Fibroblast of lung (primary cell): Measurements from ENCODE around the gene NPM3. TPM values are rescaled to one million over a fixed set of nuclear protein-coding genes. Genes with fewer than 3 reads are reported as not detected.

Experiments used
- DNase-seq, 2 donors: peaks; one replicate each; pipeline versions ENCODE4 v3.0.0 to v3.0.0-alpha.2; 2010; ENCODE audit warnings: low read depth in 2 of 2
- H2AFZ ChIP-seq: 2 replicates; pipeline ENCODE4 v1.5.1; 2012; ENCODE audit warnings: low read length, control low read depth, inconsistent platforms
- H3K27ac ChIP-seq: 2 replicates; pipeline ENCODE4 v1.5.1; 2011; ENCODE audit warnings: low read length, control low read depth; ENCODE audit not compliant: insufficient read depth
- H3K27me3 ChIP-seq: 2 replicates; pipeline ENCODE4 v1.5.1; 2011; ENCODE audit warnings: mild to moderate bottlenecking, low read length; ENCODE audit not compliant: control insufficient read depth, insufficient read depth
- H3K36me3 ChIP-seq: 2 replicates; pipeline ENCODE4 v1.5.1; 2011; ENCODE audit warnings: low read length; ENCODE audit not compliant: control insufficient read depth, insufficient read depth
- H3K4me1 ChIP-seq: 2 replicates; pipeline ENCODE4 v1.5.1; 2011; ENCODE audit warnings: low read length; ENCODE audit not compliant: control insufficient read depth, insufficient read depth; ENCODE audit errors: extremely low read depth
- H3K4me2 ChIP-seq: 2 replicates; pipeline ENCODE4 v1.5.1; 2011; ENCODE audit warnings: low read length, control low read depth; ENCODE audit not compliant: insufficient read depth; ENCODE audit errors: extremely low read depth
- H3K4me3 ChIP-seq, 4 experiments: fragments of 200-600 bp in 1 of 4; sonication (generic) in 1 of 4; replicated peaks in 1 of 4; 2 replicates each; pipeline ENCODE4 v1.5.1; 2011 to 2016; ENCODE audit warnings: low read length in 4 of 4, low read depth in 3 of 4, mild to moderate bottlenecking in 3 of 4, control low read depth in 2 of 4, inconsistent platforms in 1 of 4, mixed read lengths in 1 of 4; ENCODE audit not compliant: insufficient read depth in 1 of 4; ENCODE audit errors: control extremely low read depth in 1 of 4
- H3K79me2 ChIP-seq: 2 replicates; pipeline ENCODE4 v1.5.1; 2012; ENCODE audit warnings: mild to moderate bottlenecking, low read length, inconsistent platforms; ENCODE audit not compliant: control insufficient read depth, insufficient read depth
- H3K9ac ChIP-seq: 2 replicates; pipeline ENCODE4 v1.5.1; 2011; ENCODE audit warnings: mild to moderate bottlenecking, low read length, control low read depth; ENCODE audit not compliant: insufficient read depth
- H3K9me3 ChIP-seq: 2 replicates; pipeline ENCODE4 v1.5.1; 2012; ENCODE audit warnings: low read depth, low read length; ENCODE audit not compliant: control insufficient read depth, insufficient read depth
- H4K20me1 ChIP-seq: 2 replicates; pipeline ENCODE4 v1.5.1; 2011; ENCODE audit warnings: low read length; ENCODE audit not compliant: control insufficient read depth, insufficient read depth; ENCODE audit errors: extremely low read depth
- EZH2 ChIP-seq: IDR thresholded peaks from 2 replicates; pipeline ENCODE4 v1.5.1; 2012; ENCODE audit warnings: low read length, control low read depth, mild to moderate bottlenecking; ENCODE audit errors: missing control alignments
- polyA plus RNA-seq, 2 donors: library from polyadenylated mRNA; depleted of rRNA in 1 of 2; stranded (reverse) in 1 of 2; unstranded in 1 of 2; fragments of >200 nt; gene quantifications; 2 replicates each; pipeline ENCODE4 v1.2.1, GENCODE V29; 2011 to 2012; ENCODE audit warnings: missing spikeins in 1 of 2
- total RNA-seq: library from RNA; depleted of rRNA; stranded (reverse); fragments of >200 nt; gene quantifications from 2 replicates; pipeline ENCODE4 v1.2.1, GENCODE V29; 2014
- TF ChIP-seq, protein P1 (sequence below), 2 donors: IDR thresholded peaks in 1 of 2; conservative IDR thresholded peaks in 1 of 2; 1 replicate in 1 of 2; 2 replicates in 1 of 2; pipeline ENCODE4 v1.5.1; 2011 to 2012; ENCODE audit warnings: low read length in 2 of 2, control low read depth in 1 of 2, inconsistent platforms in 1 of 2, low read depth in 1 of 2, mild to moderate bottlenecking in 1 of 2

The NPM3 gene
- total and polyA plus RNA-seq, 2 donors (not counting 1 experiment from before 2014, with no cell fraction given) = 29.1 to 80.8 TPM

DNA sequence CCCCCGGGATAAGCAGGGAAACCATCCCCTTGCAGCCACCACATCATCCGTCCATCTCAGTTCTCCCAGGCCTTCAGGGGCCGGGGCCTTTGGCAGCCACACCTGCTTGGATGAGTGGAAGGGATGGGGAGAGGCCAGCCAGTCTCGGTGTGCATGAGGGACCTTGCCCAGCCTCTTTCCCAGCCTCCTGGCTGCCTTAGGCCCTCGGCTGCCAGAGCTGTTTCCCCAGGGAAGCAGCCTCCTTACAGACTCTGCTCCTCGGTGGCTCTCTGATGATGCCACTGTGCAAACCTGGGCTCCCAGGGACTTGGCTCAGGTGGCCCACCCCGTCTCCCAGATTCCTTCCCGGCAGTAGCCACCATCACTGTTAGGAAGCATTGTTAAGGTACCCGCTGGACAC is 22.0 kb downstream of the NPM3 start:
- Histone ChIP-seq H3K27ac (no peak overlapping the region), H4K20me1 (no peaks in the 10 kb centered on the region), H3K9me3 (no peaks in the 10 kb centered on the region), H3K4me2 (no peak overlapping the region), H3K79me2 (no peaks in the 10 kb centered on the region), H3K4me3 (no peak overlapping the region), H3K27me3 (peaks cover 33% of the 10 kb centered on the region), H3K9ac (no peak overlapping the region), H3K4me1 (no peaks in the 10 kb centered on the region), H2AFZ (no peak overlapping the region), H3K36me3 (no peaks in the 10 kb centered on the region)
- TF ChIP-seq, protein P1, sequence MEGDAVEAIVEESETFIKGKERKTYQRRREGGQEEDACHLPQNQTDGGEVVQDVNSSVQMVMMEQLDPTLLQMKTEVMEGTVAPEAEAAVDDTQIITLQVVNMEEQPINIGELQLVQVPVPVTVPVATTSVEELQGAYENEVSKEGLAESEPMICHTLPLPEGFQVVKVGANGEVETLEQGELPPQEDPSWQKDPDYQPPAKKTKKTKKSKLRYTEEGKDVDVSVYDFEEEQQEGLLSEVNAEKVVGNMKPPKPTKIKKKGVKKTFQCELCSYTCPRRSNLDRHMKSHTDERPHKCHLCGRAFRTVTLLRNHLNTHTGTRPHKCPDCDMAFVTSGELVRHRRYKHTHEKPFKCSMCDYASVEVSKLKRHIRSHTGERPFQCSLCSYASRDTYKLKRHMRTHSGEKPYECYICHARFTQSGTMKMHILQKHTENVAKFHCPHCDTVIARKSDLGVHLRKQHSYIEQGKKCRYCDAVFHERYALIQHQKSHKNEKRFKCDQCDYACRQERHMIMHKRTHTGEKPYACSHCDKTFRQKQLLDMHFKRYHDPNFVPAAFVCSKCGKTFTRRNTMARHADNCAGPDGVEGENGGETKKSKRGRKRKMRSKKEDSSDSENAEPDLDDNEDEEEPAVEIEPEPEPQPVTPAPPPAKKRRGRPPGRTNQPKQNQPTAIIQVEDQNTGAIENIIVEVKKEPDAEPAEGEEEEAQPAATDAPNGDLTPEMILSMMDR (conservative IDR thresholded peaks at IDR 0.05 in 1 of 2, IDR thresholded peaks at IDR 0.05 in 1 of 2; ENCODE audit: low read depth in 1 of 2, low read length in 2 of 2) = no peak
- TF ChIP-seq EZH2 = no peak
- DNase-seq = no peak

DNA sequence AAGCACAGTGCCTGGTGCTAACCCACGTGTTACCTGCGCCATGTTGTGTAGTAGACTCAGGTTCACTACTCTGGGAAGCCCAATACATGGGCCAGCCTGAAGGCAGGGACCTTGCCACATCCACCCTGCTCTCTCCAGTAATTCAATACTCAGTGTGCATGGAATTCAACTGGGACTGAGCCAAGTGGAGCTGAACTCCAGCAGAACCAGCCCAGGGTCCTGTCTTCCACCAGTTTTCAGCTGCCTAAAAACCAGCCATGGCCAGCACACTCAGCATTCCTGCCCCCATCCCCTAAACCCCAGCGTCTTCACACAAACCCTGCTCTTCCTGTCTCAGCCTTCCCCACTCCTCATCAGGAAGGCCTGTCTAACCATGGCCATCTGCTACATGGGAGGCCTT is 22.7 kb downstream of the NPM3 start:
- Histone ChIP-seq H3K4me3 (no peak overlapping the region), H4K20me1 (no peaks in the 10 kb centered on the region), H3K79me2 (no peaks in the 10 kb centered on the region), H3K9ac (no peak overlapping the region), H3K27ac (no peak overlapping the region), H3K4me2 (no peak overlapping the region), H3K9me3 (no peaks in the 10 kb centered on the region), H3K4me1 (no peaks in the 10 kb centered on the region), H3K27me3 (peaks cover 28% of the 10 kb centered on the region), H3K36me3 (no peaks in the 10 kb centered on the region), H2AFZ (no peak overlapping the region)
- TF ChIP-seq EZH2 = no peak
- TF ChIP-seq, protein P1 (conservative IDR thresholded peaks at IDR 0.05 in 1 of 2, IDR thresholded peaks at IDR 0.05 in 1 of 2; ENCODE audit: low read depth in 1 of 2, low read length in 2 of 2) = no peak
- DNase-seq = no peak

DNA sequence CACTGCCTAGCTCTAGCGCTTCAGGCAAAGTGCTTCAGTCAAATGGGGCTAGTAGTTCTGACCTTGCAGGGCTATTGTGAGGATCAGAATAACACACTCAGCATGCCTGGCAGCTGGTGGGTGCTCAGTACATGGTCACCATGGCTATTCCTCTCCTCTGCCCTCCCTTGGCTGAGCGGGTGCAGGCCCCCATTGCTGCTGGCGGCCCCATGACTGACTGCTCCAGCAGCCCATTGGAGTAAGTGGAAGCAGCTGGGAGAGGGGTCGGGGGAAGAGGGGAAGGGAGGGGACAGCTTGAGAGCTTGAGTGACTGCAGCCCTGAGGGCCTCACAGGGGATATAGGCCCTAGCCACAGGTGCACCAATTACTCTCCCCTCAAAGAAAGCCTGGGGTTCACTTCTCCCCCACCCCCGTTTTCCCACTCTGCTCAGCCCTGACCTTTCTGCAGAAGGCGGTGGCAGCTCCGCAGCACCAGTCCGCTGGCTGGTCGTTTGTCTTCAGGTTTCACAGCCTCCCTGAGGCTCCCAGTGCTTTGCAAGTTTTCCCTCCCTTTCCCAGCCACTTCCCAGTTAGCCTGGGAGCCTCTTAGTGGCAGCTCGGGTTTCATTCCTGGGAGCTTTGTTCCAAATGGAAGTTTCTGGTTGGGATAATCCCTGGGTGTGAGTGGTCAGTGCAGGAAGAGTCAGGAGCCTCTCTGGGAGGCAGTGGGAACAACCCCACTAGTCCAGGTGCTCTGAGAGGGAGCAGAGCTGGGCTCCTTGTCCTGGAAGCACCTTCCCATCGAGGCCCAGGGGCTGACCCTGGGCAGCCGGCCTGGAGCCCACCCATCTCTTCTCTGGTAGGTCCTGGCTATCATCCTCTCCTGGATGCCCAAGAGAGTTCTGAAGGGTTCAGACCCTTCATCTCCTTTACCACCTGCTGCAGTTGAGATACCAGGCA is 23.7 kb downstream of the NPM3 start:
- Histone ChIP-seq H3K27me3 (peaks cover 19% of the 10 kb centered on the region), H3K36me3 (no peaks in the 10 kb centered on the region), H3K4me3 (no peak overlapping the region), H3K4me1 (no peaks in the 10 kb centered on the region), H3K27ac (no peak overlapping the region), H2AFZ (no peak overlapping the region), H4K20me1 (no peaks in the 10 kb centered on the region), H3K4me2 (no peak overlapping the region), H3K9ac (no peak overlapping the region), H3K79me2 (no peaks in the 10 kb centered on the region), H3K9me3 (no peaks in the 10 kb centered on the region)
- DNase-seq = no peak
- TF ChIP-seq EZH2 = no peak
- TF ChIP-seq, protein P1 (conservative IDR thresholded peaks at IDR 0.05 in 1 of 2, IDR thresholded peaks at IDR 0.05 in 1 of 2; ENCODE audit: low read depth in 1 of 2, low read length in 2 of 2) = no peak
